Measurements from ENCODE around the gene UBXN4.

GRCh38 chr2:135741043-135741394, 636 bp upstream of the UBXN4 start:
- TF ChIP-seq CTCF (conservative IDR thresholded peaks at IDR 0.05) (no peak), ZFX (IDR thresholded peaks at IDR 0.05) (no peak)

Measured in C4-2B (cell line).